DOHH2 (cell line): ENCODE results near the gene RNF34.

Experiments
- H3F3A ChIP-seq: fragments of 200-600 bp; sonication (generic), shearing (Covaris generic); 2 replicates; pipeline ENCODE4 v1.6.0; 2016; ENCODE audit warnings: antibody characterized with exemption, mild to moderate bottlenecking; ENCODE audit not compliant: control insufficient read depth, insufficient read depth
- H3K27ac ChIP-seq: fragments of 200-600 bp; sonication (generic); 2 replicates; pipeline ENCODE4 v1.5.1; 2014; ENCODE audit warnings: low read depth, mild to moderate bottlenecking, low read length, moderate library complexity
- H3K27me3 ChIP-seq: fragments of 200-600 bp; sonication (generic); 2 replicates; pipeline ENCODE4 v1.6.1; 2014; ENCODE audit warnings: mild to moderate bottlenecking, low read length, mixed read lengths; ENCODE audit not compliant: control insufficient read depth
- H3K36me3 ChIP-seq: fragments of 200-600 bp; sonication (generic); 2 replicates; pipeline ENCODE4 v1.6.1; 2014; ENCODE audit warnings: mild to moderate bottlenecking, low read length, moderate library complexity, mixed read lengths; ENCODE audit not compliant: control insufficient read depth
- H3K4me1 ChIP-seq: fragments of 200-600 bp; sonication (generic); 2 replicates; pipeline ENCODE4 v1.6.1; 2014; ENCODE audit warnings: mild to moderate bottlenecking, low read length, mixed read lengths; ENCODE audit not compliant: control insufficient read depth
- H3K4me2 ChIP-seq: fragments of 200-600 bp; sonication (generic); 2 replicates; pipeline ENCODE4 v1.6.0; 2014; ENCODE audit warnings: mild to moderate bottlenecking, low read length, moderate library complexity
- H3K4me3 ChIP-seq: fragments of 200-600 bp; sonication (generic); 2 replicates; pipeline ENCODE4 v1.5.1; 2014; ENCODE audit warnings: mild to moderate bottlenecking, low read length, mixed read lengths
- H3K79me2 ChIP-seq: fragments of 200-600 bp; sonication (generic); 2 replicates; pipeline ENCODE4 v1.6.1; 2014; ENCODE audit warnings: mild to moderate bottlenecking, low read length, mixed read lengths; ENCODE audit not compliant: control insufficient read depth
- H3K9me2 ChIP-seq: fragments of 200-600 bp; sonication (generic); replicated peaks from 2 replicates; pipeline ENCODE4 v1.6.1; 2014; ENCODE audit warnings: mild to moderate bottlenecking, low read length, mixed read lengths; ENCODE audit not compliant: control insufficient read depth
- H3K9me3 ChIP-seq: fragments of 200-600 bp; sonication (generic); 2 replicates; pipeline ENCODE4 v1.6.1; 2014; ENCODE audit warnings: antibody characterized with exemption, low read length, mixed read lengths; ENCODE audit not compliant: control insufficient read depth, insufficient read depth
- H4K20me1 ChIP-seq: fragments of 200-600 bp; sonication (generic); 2 replicates; pipeline ENCODE4 v1.6.0; 2014; ENCODE audit warnings: low read depth, mild to moderate bottlenecking, antibody characterized with exemption, low read length, moderate library complexity; ENCODE audit not compliant: control insufficient read depth, insufficient read depth
- CTCF ChIP-seq: fragments of 200-600 bp; sonication (generic); IDR thresholded peaks from one replicate; pipeline ENCODE4 v1.5.1; 2014; ENCODE audit warnings: antibody characterized with exemption, mild to moderate bottlenecking, low read depth, low read length; ENCODE audit not compliant: poor library complexity, severe bottlenecking
- EZH2phosphoT487 ChIP-seq: fragments of 200-600 bp; sonication (generic); IDR thresholded peaks from 2 replicates; pipeline ENCODE4 v1.6.1; 2017; ENCODE audit warnings: borderline replicate concordance, mild to moderate bottlenecking, antibody characterized with exemption, low read length, moderate library complexity, mixed read lengths

RNF34 gene

GRCh38 chr12:121466794-121467637 lies 67.1 kb downstream of the RNF34 start:
- H3K4me1 ChIP-seq: peaks cover 32% of the 10 kb centered on the region
- peak overlapping the region; percentile 87 for H3K4me3 ChIP-seq
- TF ChIP-seq EZH2phosphoT487: no peak
- no peak for TF ChIP-seq CTCF
- no peaks in the 10 kb centered on the region for H3K9me3 ChIP-seq
- peak overlapping the region; percentile 64 for H3K4me2 ChIP-seq
- H3K79me2 ChIP-seq: peaks cover 45% of the 10 kb centered on the region
- H4K20me1 ChIP-seq: peaks cover 19% of the 10 kb centered on the region
- peaks cover 22% of the 10 kb centered on the region for H3K36me3 ChIP-seq
- H3F3A ChIP-seq: peaks cover 5% of the 10 kb centered on the region
- no peaks in the 10 kb centered on the region for H3K9me2 ChIP-seq
- no peaks in the 10 kb centered on the region for H3K27me3 ChIP-seq
- H3K27ac ChIP-seq: peak overlapping the region; percentile 31

GRCh38 chr12:121467638-121468498 lies 68.0 kb downstream of the RNF34 start:
- no peaks in the 10 kb centered on the region for H3K9me2 ChIP-seq
- H3K27ac ChIP-seq: peak overlapping the region; percentile 8; the same call in 1 of the 2 replicates

GRCh38 chr12:121468499-121468801 lies 68.5 kb downstream of the RNF34 start:
- no peaks in the 10 kb centered on the region for H3K27me3 ChIP-seq
- H3K4me3 ChIP-seq: 0 out of 2 replicates have a peak overlapping the region, but pooled peaks have one; percentile 68
- peaks cover 21% of the 10 kb centered on the region for H3K36me3 ChIP-seq
- no peaks in the 10 kb centered on the region for H3K9me3 ChIP-seq
- H3K4me2 ChIP-seq: peak overlapping the region; percentile 64
- H3F3A ChIP-seq: peaks cover 5% of the 10 kb centered on the region
- TF ChIP-seq CTCF: no peak
- no peak for TF ChIP-seq EZH2phosphoT487
- no peaks in the 10 kb centered on the region for H3K9me2 ChIP-seq
- peaks cover 30% of the 10 kb centered on the region for H3K4me1 ChIP-seq
- H3K79me2 ChIP-seq: peaks cover 31% of the 10 kb centered on the region
- peaks cover 19% of the 10 kb centered on the region for H4K20me1 ChIP-seq
- H3K27ac ChIP-seq: no peak overlapping the region

More at GRCh38 chr12:121467638-121468498, 68.0 kb downstream of the RNF34 start:
- Histone ChIP-seq H3K4me3 (peak overlapping the region; percentile 68), H3K27me3 (no peaks in the 10 kb centered on the region), H3K4me2 (peak overlapping the region; percentile 64), H3K36me3 (peaks cover 21% of the 10 kb centered on the region), H3K79me2 (peaks cover 36% of the 10 kb centered on the region), H3K9me3 (no peaks in the 10 kb centered on the region), H4K20me1 (peaks cover 19% of the 10 kb centered on the region), H3F3A (peaks cover 5% of the 10 kb centered on the region), H3K4me1 (peaks cover 30% of the 10 kb centered on the region)
- TF ChIP-seq CTCF (no peak), EZH2phosphoT487 (no peak)
